Measurements from ENCODE around the gene HOXA3.

The HOXA3 gene

DNA sequence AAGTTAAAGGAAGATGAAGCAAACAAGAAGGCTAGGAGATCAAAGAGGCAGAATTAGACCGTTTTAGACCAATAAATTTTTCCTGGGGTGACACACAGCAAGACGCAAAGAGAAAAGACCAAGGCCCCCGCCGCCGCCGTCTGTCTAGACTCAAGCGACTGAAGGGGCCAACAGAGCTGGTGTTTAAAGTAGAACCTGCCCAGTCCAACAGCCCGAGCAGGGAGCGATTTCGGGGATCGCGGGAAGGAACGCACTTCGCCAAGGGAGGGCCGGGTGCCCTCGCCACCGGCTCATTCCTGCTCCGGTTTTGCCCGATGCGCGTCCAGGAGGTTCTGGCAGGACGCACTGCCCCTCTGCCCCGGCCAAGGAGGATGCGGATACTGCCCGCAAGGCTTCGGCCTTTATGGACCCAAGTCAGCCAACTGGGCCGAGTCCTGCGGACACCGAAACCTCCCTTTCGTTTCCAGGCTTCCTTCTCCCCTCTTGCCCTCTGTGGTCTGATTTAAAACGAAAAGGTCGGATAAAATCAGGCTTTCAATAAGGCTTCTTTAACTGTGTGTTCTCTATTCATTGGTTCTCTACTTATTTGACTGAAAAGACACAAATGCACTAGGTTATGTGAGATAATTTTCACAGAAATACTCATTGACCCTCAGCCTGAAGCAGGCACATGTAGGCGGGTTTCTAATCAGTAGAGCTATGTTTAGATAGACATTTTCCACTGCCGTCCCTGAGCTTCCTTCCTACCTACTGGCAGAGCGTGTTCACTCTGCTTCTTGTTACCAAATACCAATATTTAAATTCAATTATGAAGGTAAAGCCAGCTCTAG, 6.3 kb upstream of the HOXA3 start:
- DNase-seq (ENCODE audit: low read depth in 2 of 2), result no peak
- TF ChIP-seq, protein P1, sequence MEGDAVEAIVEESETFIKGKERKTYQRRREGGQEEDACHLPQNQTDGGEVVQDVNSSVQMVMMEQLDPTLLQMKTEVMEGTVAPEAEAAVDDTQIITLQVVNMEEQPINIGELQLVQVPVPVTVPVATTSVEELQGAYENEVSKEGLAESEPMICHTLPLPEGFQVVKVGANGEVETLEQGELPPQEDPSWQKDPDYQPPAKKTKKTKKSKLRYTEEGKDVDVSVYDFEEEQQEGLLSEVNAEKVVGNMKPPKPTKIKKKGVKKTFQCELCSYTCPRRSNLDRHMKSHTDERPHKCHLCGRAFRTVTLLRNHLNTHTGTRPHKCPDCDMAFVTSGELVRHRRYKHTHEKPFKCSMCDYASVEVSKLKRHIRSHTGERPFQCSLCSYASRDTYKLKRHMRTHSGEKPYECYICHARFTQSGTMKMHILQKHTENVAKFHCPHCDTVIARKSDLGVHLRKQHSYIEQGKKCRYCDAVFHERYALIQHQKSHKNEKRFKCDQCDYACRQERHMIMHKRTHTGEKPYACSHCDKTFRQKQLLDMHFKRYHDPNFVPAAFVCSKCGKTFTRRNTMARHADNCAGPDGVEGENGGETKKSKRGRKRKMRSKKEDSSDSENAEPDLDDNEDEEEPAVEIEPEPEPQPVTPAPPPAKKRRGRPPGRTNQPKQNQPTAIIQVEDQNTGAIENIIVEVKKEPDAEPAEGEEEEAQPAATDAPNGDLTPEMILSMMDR (IDR thresholded peaks at IDR 0.05; ENCODE audit: low read depth, low read length), result no peak
- H3K4me3 ChIP-seq (replicated peaks in 1 of 2; ENCODE audit: low read depth in 2 of 2, low read length in 2 of 2), result no peak overlapping the region

- no peak overlapping the region for H3K4me3 ChIP-seq (replicated peaks in 1 of 2; ENCODE audit: low read depth in 2 of 2, low read length in 2 of 2)
- DNase-seq (ENCODE audit: low read depth in 2 of 2), result no peak
- TF ChIP-seq, protein P1 (IDR thresholded peaks at IDR 0.05; ENCODE audit: low read depth, low read length), result no peak
Measured at GRCh38 chr7:27157702-27158431, 5.5 kb upstream of the HOXA3 start.

- no peak for DNase-seq (ENCODE audit: low read depth in 2 of 2)
- TF ChIP-seq, protein P1 (IDR thresholded peaks at IDR 0.05; ENCODE audit: low read depth, low read length), result no peak
- no peak overlapping the region for H3K4me3 ChIP-seq (replicated peaks in 1 of 2; ENCODE audit: low read depth in 2 of 2, low read length in 2 of 2)
Measured at GRCh38 chr7:27156916-27157701, 4.7 kb upstream of the HOXA3 start.

DNA sequence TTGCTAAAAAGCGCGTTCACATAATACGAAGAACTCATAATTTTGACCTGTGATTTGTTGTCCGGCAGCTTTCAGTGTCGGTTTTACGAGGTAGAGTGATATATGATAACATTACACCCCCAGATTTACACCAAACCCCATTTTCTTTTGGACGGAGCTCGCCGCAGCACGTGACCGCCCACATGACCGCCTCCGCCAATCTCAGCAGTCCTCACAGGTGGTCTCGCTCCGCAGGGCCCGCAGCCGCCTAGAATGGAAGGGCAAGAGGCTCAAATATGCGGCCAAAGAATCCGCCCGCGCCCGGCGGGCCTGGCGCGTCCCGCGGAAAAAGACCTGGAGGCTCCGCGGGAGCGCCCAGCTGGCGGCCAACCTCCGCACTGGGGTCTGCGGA, 4.1 kb upstream of the HOXA3 start, which contains the start of gene HOXA7:
Gene HOXA7, minus strand, starts transcription at position 168 of the 391 bp plus-strand sequence. Its CDS starts 130 bp downstream, at position 38.
- DNase-seq (ENCODE audit: low read depth in 2 of 2), result no peak
- TF ChIP-seq, protein P1 (IDR thresholded peaks at IDR 0.05; ENCODE audit: low read depth, low read length), result no peak
- H3K4me3 ChIP-seq (replicated peaks in 1 of 2; ENCODE audit: low read depth in 2 of 2, low read length in 2 of 2), result no peak within 1 kb of the TSS

- DNase-seq (ENCODE audit: low read depth in 2 of 2), result no peak
- no peak overlapping the region for H3K4me3 ChIP-seq (replicated peaks in 1 of 2; ENCODE audit: low read depth in 2 of 2, low read length in 2 of 2)
- TF ChIP-seq, protein P1 (IDR thresholded peaks at IDR 0.05; ENCODE audit: low read depth, low read length), result no peak
Measured at GRCh38 chr7:27155816-27156507, 3.6 kb upstream of the HOXA3 start.
